Measurements from ENCODE around the gene SHOX. TPM values are rescaled to one million over a fixed set of nuclear protein-coding genes. Genes with fewer than 3 reads are reported as not detected.

The SHOX gene
- total RNA-seq, 1 donor from 2014 or later: under 0.01 TPM

GRCh38 chrX:666762-667720, 36.5 kb downstream of the SHOX start:
- DNase-seq: no peak

DNA sequence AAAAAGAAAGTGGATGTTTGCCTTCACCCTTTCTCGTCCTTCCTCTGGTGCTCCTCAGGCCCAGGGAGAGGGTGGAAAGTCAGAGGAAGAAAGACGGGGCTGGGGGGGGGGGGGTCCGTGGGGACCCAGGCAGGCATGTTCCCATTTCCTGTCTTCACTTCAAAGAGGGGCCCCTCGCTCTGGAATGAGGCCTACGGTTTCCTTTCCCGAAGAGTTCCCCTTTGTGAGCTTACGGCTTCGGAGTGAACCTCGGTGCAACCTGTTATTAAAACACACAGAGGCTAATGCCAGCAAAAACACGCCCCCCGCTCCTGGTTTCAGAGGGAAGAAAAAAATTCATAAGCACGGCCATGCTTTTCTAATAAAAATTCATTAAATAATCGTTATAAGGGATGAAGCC, 40.1 kb downstream of the SHOX start:
- DNase-seq: no peak

DNA sequence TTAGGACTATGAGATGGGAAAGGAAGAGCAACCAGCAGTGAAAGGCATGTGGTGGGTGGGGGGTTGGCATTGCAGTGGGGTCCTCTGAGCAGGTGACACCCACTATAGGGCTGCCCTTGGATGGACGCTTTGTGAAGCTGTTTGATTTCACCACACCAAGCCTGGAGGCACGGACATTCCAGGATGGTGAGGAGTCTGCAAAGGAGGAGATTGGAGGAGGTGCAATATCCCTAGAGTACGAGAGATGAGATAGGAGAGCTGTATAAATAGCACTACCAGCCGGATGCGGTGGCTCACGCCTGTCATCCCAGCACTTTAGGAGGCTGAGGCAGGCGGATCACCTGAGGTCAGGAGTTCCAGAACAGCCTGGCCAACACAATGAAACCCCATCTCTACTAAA, 42.3 kb downstream of the SHOX start:
- DNase-seq: no peak

GRCh38 chrX:675279-675954, 44.8 kb downstream of the SHOX start:
- no peak for DNase-seq

GRCh38 chrX:675955-676295, 45.3 kb downstream of the SHOX start:
- DNase-seq: no peak

DNA sequence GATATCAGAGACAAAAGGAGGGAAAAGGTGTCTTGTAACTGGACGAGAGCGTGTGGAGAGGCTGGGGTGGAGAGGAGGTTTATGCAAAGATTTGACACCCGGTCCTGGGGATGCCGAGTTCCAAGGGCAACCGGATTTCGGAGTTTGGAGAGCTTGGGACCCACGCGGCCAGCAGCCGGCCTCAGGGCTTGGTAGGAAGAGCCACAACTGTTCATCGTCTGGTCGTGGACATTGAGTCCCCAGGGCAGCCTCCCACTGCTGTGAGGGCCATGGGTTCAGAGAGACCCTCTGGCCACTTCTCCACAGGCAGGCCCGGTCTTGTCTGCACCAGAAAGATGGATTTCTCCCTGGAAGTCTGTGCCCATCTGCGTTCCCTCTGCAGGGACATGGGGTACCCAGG, 46.8 kb downstream of the SHOX start:
- no peak for DNase-seq

GRCh38 chrX:679291-679979, 48.8 kb downstream of the SHOX start:
- DNase-seq: no peak

- no peak for DNase-seq
These were observed 49.5 kb downstream of the SHOX start for GRCh38 chrX:680062-680461.

- DNase-seq: no peak
These were observed 51.4 kb downstream of the SHOX start for GRCh38 chrX:681989-682388.

- no peak for DNase-seq
These were observed 52.3 kb downstream of the SHOX start for GRCh38 chrX:682892-683291.

GRCh38 chrX:683576-683975, 53.0 kb downstream of the SHOX start:
- DNase-seq: no peak

DNA sequence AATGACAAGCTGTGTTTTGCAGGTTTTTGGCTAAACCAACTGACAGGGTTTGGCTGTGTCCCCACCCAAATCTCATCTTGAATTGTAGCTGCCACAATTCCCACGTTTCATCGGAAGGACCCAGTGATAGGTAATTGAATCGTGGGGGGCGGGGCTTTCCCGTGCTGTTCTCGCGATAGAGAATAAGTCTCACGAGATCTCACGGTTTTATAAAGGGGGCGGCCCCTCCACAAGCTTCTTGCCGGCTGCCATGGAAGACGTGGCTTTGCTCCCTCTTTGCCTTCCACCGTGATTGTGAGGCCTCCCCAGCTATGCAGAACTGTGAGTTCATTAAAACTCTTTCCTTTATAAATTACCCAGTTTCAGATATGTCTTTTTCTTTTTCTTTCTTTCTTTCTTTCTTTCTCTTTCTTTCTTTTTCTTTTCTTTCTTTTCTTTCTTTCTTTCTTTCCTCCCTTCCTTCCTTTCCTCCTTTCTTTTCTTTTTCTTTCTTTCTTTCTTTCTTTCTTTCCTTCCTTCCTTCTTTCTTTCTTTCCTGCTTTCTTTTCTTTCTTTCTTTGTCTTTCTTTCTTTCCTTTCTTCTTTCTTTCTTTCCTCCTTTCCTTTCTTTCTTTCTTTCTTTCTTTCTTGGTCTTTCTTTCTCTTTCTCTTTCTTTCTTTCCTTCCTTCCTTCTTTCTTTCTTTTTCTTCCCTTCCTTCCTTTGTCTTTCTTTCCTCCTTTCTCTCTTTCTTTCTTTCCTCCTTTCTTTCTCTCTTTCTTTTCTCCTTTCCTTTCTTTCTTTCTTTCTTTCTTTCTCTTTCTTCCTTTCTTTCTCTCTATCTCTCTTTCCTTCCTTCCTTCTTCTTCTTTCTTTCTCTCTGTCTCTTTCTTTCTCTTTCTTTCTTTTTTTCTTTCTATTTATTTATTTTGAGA, 54.8 kb downstream of the SHOX start:
- DNase-seq: no peak

- no peak for DNase-seq
These were observed 59.4 kb downstream of the SHOX start for GRCh38 chrX:689983-690382.

DNA sequence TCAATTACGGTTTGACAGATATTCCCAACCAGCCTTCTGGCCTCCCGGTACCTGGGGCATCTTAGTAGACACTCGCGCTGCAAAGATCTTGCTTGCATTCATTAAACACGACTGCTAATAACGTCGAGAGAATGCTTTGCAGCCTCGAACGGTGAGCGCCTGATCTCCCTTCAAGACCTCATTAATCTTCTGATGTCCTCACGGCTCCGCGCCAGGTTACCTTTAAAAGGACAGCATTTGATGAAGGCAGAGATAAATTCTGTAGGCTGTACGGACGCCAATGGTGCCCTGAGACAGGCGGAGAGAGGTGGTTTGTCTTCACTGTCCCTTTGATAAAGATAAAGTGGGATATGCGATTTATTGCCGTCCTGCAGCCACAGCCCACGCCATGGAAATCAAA, 64.2 kb downstream of the SHOX start:
- no peak for DNase-seq

DNA sequence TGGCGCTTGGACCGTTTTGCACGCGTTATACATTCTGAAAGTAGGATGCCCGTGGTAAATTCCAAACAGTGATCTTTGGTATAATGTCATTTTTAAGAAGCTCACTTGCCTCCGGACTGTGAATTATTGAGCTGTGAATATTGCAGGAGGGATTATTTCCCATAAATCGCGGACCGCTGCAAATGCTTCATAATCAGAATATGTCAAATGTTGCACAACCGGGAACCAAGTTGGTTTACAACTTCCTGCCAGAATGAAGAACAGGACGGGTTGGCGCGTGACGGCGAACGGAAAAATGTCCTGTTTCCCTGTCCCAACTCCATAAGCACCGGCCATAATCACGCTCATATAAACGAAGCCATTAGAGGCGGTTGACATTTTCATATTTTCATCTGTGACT, 67.6 kb downstream of the SHOX start:
- no peak for DNase-seq

GRCh38 chrX:700936-701335, 70.3 kb downstream of the SHOX start:
- no peak for DNase-seq

GRCh38 chrX:701673-702072, 71.1 kb downstream of the SHOX start:
- no peak for DNase-seq

DNA sequence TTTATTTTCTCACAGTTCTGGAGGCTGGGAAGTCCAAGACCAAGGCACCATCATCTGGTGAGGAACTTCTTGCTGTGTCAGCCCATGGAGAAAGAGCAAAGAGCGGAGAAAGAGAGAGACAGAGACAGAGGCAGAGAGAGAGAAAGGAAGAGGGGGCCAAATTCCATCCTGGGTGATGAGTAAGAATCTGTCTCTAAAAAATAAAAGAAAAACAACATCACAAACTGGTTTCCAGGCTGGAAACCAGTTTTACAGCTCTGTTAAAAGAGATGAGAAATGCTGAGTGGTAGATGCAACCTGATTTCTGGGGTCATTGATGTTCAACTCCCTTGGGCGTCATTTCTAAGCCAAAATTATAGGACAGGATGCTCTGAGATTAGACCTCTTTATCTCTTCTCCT, 72.9 kb downstream of the SHOX start:
- DNase-seq: no peak

- no peak for DNase-seq
These were observed 73.3 kb downstream of the SHOX start for GRCh38 chrX:703866-704265.

Data from occipital lobe (tissue), 2 donors.